Liver (tissue), 9 donors: ENCODE results near the gene NRIP2. TPM values are rescaled to one million over a fixed set of nuclear protein-coding genes. Genes with fewer than 3 reads are reported as not detected.

Experiments
- DNase-seq: peaks from one replicate; pipeline ENCODE4 v3.0.0-alpha.2; 2017; ENCODE audit warnings: low spot score
- H3K27ac ChIP-seq, 2 donors: one replicate each; pipeline ENCODE4 v1.7.0; 2013; ENCODE audit warnings: inconsistent platforms in 2 of 2, low read length in 2 of 2, control low read depth in 1 of 2, low read depth in 1 of 2, mild to moderate bottlenecking in 1 of 2
- H3K27me3 ChIP-seq, 4 donors: one replicate each; pipeline versions ENCODE4 v1.6.1 to v1.7.0; 2013; ENCODE audit warnings: low read length in 3 of 4, inconsistent platforms in 1 of 4, mild to moderate bottlenecking in 1 of 4, moderate library complexity in 1 of 4; ENCODE audit not compliant: control insufficient read depth in 4 of 4, insufficient read depth in 4 of 4
- H3K36me3 ChIP-seq, 4 donors: one replicate each; pipeline versions ENCODE4 v1.6.1 to v1.7.0; 2013; ENCODE audit warnings: low read length in 3 of 4, mild to moderate bottlenecking in 3 of 4, low read depth in 1 of 4, moderate library complexity in 1 of 4; ENCODE audit not compliant: control insufficient read depth in 4 of 4, insufficient read depth in 3 of 4
- H3K4me1 ChIP-seq, 4 donors: one replicate each; pipeline versions ENCODE4 v1.6.1 to v1.7.0; 2013; ENCODE audit warnings: low read length in 3 of 4, mild to moderate bottlenecking in 3 of 4, moderate library complexity in 1 of 4; ENCODE audit not compliant: control insufficient read depth in 4 of 4, insufficient read depth in 4 of 4
- H3K4me3 ChIP-seq, 3 donors: one replicate each; pipeline versions ENCODE4 v1.6.1 to v1.7.0; 2013; ENCODE audit warnings: low read length in 3 of 3, control low read depth in 1 of 3, low read depth in 1 of 3, mild to moderate bottlenecking in 1 of 3
- H3K9ac ChIP-seq, 2 donors: one replicate each; pipeline ENCODE4 v1.7.0; 2013; ENCODE audit warnings: low read length in 2 of 2, mild to moderate bottlenecking in 2 of 2, moderate library complexity in 2 of 2, control low read depth in 1 of 2, low read depth in 1 of 2
- H3K9me3 ChIP-seq, 4 donors: one replicate each; pipeline versions ENCODE4 v1.6.1 to v1.7.0; 2013; ENCODE audit warnings: low read length in 3 of 4; ENCODE audit not compliant: control insufficient read depth in 4 of 4
- ATF3 ChIP-seq: IDR thresholded peaks from 2 replicates; pipeline ENCODE4 v1.6.1; 2016; ENCODE audit warnings: antibody characterized with exemption
- CTCF ChIP-seq: fragments of 150-350 bp; IDR thresholded peaks from 2 replicates; pipeline ENCODE4 v1.5.1; 2017; ENCODE audit warnings: improper control_type of control experiment, low read depth, low read length; ENCODE audit not compliant: missing input control
- EGR1 ChIP-seq, 2 donors: IDR thresholded peaks; 2 replicates each; pipeline ENCODE4 v1.6.1; 2016 to 2018; ENCODE audit warnings: antibody characterized with exemption in 2 of 2, low read depth in 2 of 2
- FOXA1 ChIP-seq: IDR thresholded peaks from 2 replicates; pipeline ENCODE4 v1.6.1; 2016; ENCODE audit warnings: antibody characterized with exemption
- FOXA2 ChIP-seq: IDR thresholded peaks from 2 replicates; pipeline ENCODE4 v1.6.1; 2016; ENCODE audit warnings: antibody characterized with exemption
- MAX ChIP-seq: IDR thresholded peaks from 2 replicates; pipeline ENCODE4 v1.6.1; 2016; ENCODE audit warnings: antibody characterized with exemption
- RAD21 ChIP-seq, 2 donors: IDR thresholded peaks; 2 replicates each; pipeline ENCODE4 v1.6.1; 2016; ENCODE audit warnings: antibody characterized with exemption in 2 of 2, mild to moderate bottlenecking in 2 of 2
- SP1 ChIP-seq: IDR thresholded peaks from 2 replicates; pipeline ENCODE4 v1.6.1; 2018; ENCODE audit warnings: antibody characterized with exemption, mild to moderate bottlenecking
- YY1 ChIP-seq: IDR thresholded peaks from 2 replicates; pipeline ENCODE4 v1.6.1; 2016; ENCODE audit warnings: antibody characterized with exemption, mild to moderate bottlenecking
- ZBTB33 ChIP-seq: IDR thresholded peaks from 2 replicates; pipeline ENCODE4 v1.6.1; 2016; ENCODE audit warnings: antibody characterized with exemption
- WGBS: extraction: QIAGEN DNeasy Blood & Tissue Kit; methylation state at CpG from one replicate; pipeline ENCODE4 v1.1.7; 2013; 5-methylcytosine and 5-hydroxymethylcytosine counted together
- polyA plus RNA-seq, 2 donors: library from polyadenylated mRNA; stranded (reverse) in 1 of 2; unstranded in 1 of 2; fragments of 200-250 nt in 1 of 2; fragments of >200 nt in 1 of 2; fragmentation: Nextera tagmentation in 1 of 2; extraction: Ambion mirVana in 1 of 2; gene quantifications; one replicate each; pipeline versions ENCODE4 v1.2.1 to v1.2.3, GENCODE V29; 2013 to 2015
- total RNA-seq, 2 donors: library from RNA; depleted of rRNA; stranded (reverse); fragments of >200 nt; gene quantifications; one replicate each; pipeline ENCODE4 v1.2.3, GENCODE V29; 2014
- TF ChIP-seq, protein P1 (sequence below): IDR thresholded peaks from 2 replicates; pipeline ENCODE4 v1.6.1; 2016; ENCODE audit warnings: antibody characterized with exemption, mild to moderate bottlenecking
- donor health status: healthy.
- donor health status: healthy.
- donor health status: healthy.
- donor health status: healthy.
- donor health status: healthy.

The NRIP2 gene
- total and polyA plus RNA-seq, 4 donors: 0.19 to 0.46 (median 0.23) TPM

GRCh38 chr12:2856051-2856450, 21.2 kb upstream of the NRIP2 start:
- TF ChIP-seq MAX: no peak
- Histone ChIP-seq H3K36me3 (peaks cover 0 to 4% (median 2%) of the 10 kb centered on the region in 4 donors), H3K27ac (no peak overlapping the region), H3K9me3 (no peaks in the 10 kb centered on the region), H3K9ac (no peak overlapping the region), H3K4me3 (no peak overlapping the region), H3K27me3 (no peaks in the 10 kb centered on the region), H3K4me1 (no peaks in the 10 kb centered on the region)
- 93% methylated on average over 3 of the region's 3 CpGs for WGBS
- DNase-seq: no peak

- Histone ChIP-seq H3K27me3 (no peaks in the 10 kb centered on the region), H3K4me1 (no peaks in the 10 kb centered on the region), H3K27ac (no peak overlapping the region), H3K9me3 (no peaks in the 10 kb centered on the region), H3K9ac (no peak overlapping the region), H3K4me3 (no peak overlapping the region), H3K36me3 (peaks cover 0 to 4% (median 2%) of the 10 kb centered on the region in 4 donors)
- 85% methylated on average over 7 of the region's 7 CpGs for WGBS
- no peak for DNase-seq
- TF ChIP-seq RAD21 (IDR thresholded peaks at IDR 0.05): no peak
- TF ChIP-seq FOXA1: no peak
- no peak for TF ChIP-seq EGR1 (IDR thresholded peaks at IDR 0.05; ENCODE audit: low read depth in 2 of 2)
- no peak for TF ChIP-seq MAX
- no peak for TF ChIP-seq YY1
- TF ChIP-seq, protein P1, sequence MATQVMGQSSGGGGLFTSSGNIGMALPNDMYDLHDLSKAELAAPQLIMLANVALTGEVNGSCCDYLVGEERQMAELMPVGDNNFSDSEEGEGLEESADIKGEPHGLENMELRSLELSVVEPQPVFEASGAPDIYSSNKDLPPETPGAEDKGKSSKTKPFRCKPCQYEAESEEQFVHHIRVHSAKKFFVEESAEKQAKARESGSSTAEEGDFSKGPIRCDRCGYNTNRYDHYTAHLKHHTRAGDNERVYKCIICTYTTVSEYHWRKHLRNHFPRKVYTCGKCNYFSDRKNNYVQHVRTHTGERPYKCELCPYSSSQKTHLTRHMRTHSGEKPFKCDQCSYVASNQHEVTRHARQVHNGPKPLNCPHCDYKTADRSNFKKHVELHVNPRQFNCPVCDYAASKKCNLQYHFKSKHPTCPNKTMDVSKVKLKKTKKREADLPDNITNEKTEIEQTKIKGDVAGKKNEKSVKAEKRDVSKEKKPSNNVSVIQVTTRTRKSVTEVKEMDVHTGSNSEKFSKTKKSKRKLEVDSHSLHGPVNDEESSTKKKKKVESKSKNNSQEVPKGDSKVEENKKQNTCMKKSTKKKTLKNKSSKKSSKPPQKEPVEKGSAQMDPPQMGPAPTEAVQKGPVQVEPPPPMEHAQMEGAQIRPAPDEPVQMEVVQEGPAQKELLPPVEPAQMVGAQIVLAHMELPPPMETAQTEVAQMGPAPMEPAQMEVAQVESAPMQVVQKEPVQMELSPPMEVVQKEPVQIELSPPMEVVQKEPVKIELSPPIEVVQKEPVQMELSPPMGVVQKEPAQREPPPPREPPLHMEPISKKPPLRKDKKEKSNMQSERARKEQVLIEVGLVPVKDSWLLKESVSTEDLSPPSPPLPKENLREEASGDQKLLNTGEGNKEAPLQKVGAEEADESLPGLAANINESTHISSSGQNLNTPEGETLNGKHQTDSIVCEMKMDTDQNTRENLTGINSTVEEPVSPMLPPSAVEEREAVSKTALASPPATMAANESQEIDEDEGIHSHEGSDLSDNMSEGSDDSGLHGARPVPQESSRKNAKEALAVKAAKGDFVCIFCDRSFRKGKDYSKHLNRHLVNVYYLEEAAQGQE: no peak
- TF ChIP-seq ATF3: no peak
- TF ChIP-seq SP1: no peak
- TF ChIP-seq CTCF: no peak
Measured at GRCh38 chr12:2855546-2855945, 20.7 kb upstream of the NRIP2 start.

- H3K4me1 ChIP-seq: no peaks in the 10 kb centered on the region
- DNase-seq: no peak
- H3K27me3 ChIP-seq: no peaks in the 10 kb centered on the region
- 86% methylated on average over 25 of the region's 25 CpGs for WGBS
- TF ChIP-seq ZBTB33 (no peak), FOXA2 (no peak)
- TF ChIP-seq, protein P1: no peak
- no peaks in the 10 kb centered on the region for H3K9me3 ChIP-seq
- H3K9ac ChIP-seq: no peak overlapping the region
- H3K27ac ChIP-seq: no peak overlapping the region
- H3K36me3 ChIP-seq: peaks cover 0 to 4% (median 2%) of the 10 kb centered on the region in 4 donors
- no peak overlapping the region for H3K4me3 ChIP-seq
Measured at GRCh38 chr12:2854669-2855453, 20.0 kb upstream of the NRIP2 start.
